Epithelial cell of prostate (primary cell): ENCODE measurements around the gene NEGR1.
A peak's percentile ranks its signal among the peaks of the same experiment; 100 is the strongest.

ENCODE experiments used
- DNase-seq: peaks from one replicate; pipeline ENCODE4 v3.0.0-alpha.2; 2011; ENCODE audit warnings: low read depth, low spot score
- H3K27ac ChIP-seq: fragments of 450-650 bp; 2 replicates; pipeline ENCODE4 v1.5.1; 2017; ENCODE audit warnings: mild to moderate bottlenecking

Gene NEGR1

GRCh38 chr1:72129869-72130268 lies 152.5 kb downstream of the NEGR1 start:
- no peak overlapping the region for H3K27ac ChIP-seq
- no peak for DNase-seq

- no peak for DNase-seq
Measured at GRCh38 chr1:72122099-72122880, 160.0 kb downstream of the NEGR1 start.

GRCh38 chr1:72119491-72119890 lies 162.8 kb downstream of the NEGR1 start:
- no peak overlapping the region for H3K27ac ChIP-seq
- no peak for DNase-seq

More at GRCh38 chr1:72122099-72122880, 160.0 kb downstream of the NEGR1 start:
- H3K27ac ChIP-seq, result no peak overlapping the region

GRCh38 chr1:72117621-72118020 lies 164.7 kb downstream of the NEGR1 start:
- DNase-seq, result no peak
- H3K27ac ChIP-seq, result no peak overlapping the region

GRCh38 chr1:72115290-72115689 lies 167.0 kb downstream of the NEGR1 start:
- no peak for DNase-seq
- H3K27ac ChIP-seq, result no peak overlapping the region

- DNase-seq, result no peak
- no peak overlapping the region for H3K27ac ChIP-seq
Measured at GRCh38 chr1:72111662-72112061, 170.7 kb downstream of the NEGR1 start.

GRCh38 chr1:72109916-72110315 lies 172.4 kb downstream of the NEGR1 start:
- no peak overlapping the region for H3K27ac ChIP-seq
- DNase-seq, result no peak

GRCh38 chr1:72105201-72105600 lies 177.1 kb downstream of the NEGR1 start:
- H3K27ac ChIP-seq, result no peak overlapping the region
- no peak for DNase-seq

- no peak for DNase-seq
- no peak overlapping the region for H3K27ac ChIP-seq
Measured at GRCh38 chr1:72101840-72102632, 180.3 kb downstream of the NEGR1 start.

GRCh38 chr1:72100771-72101170 lies 181.6 kb downstream of the NEGR1 start:
- no peak for DNase-seq
- H3K27ac ChIP-seq, result no peak overlapping the region

- DNase-seq, result no peak
Measured at GRCh38 chr1:72097851-72098570, 184.3 kb downstream of the NEGR1 start.

GRCh38 chr1:72094209-72094608 lies 188.1 kb downstream of the NEGR1 start:
- no peak overlapping the region for H3K27ac ChIP-seq
- no peak for DNase-seq

More at GRCh38 chr1:72097851-72098570, 184.3 kb downstream of the NEGR1 start:
- H3K27ac ChIP-seq, result no peak overlapping the region

GRCh38 chr1:72086394-72086793 lies 195.9 kb downstream of the NEGR1 start:
- DNase-seq, result no peak
- H3K27ac ChIP-seq, result no peak overlapping the region

- no peak overlapping the region for H3K27ac ChIP-seq
- no peak for DNase-seq
Measured at GRCh38 chr1:72075425-72075824, 206.9 kb downstream of the NEGR1 start.

- H3K27ac ChIP-seq, result no peak overlapping the region
- DNase-seq, result no peak
Measured at GRCh38 chr1:72066431-72066830, 215.9 kb downstream of the NEGR1 start.

GRCh38 chr1:72064196-72065075 lies 217.9 kb downstream of the NEGR1 start:
- DNase-seq, result no peak

GRCh38 chr1:72063364-72064044 lies 218.8 kb downstream of the NEGR1 start:
- H3K27ac ChIP-seq, result no peak overlapping the region
- no peak for DNase-seq

More at GRCh38 chr1:72064196-72065075, 217.9 kb downstream of the NEGR1 start:
- no peak overlapping the region for H3K27ac ChIP-seq

- H3K27ac ChIP-seq, result peak overlapping the region; percentile 2
- DNase-seq, result peak; percentile 61
Measured at GRCh38 chr1:72062584-72062983, 219.8 kb downstream of the NEGR1 start.
